Fibroblast of the aortic adventitia (primary cell): ENCODE data around the gene CLDN19. TPM values are rescaled to one million over a fixed set of nuclear protein-coding genes. Genes with fewer than 3 reads are reported as not detected.

Experiments used
- DNase-seq: peaks from one replicate; pipeline ENCODE4 v3.0.0-alpha.2; 2010; ENCODE audit warnings: low read depth
- H3K4me3 ChIP-seq: 2 replicates; pipeline ENCODE4 v1.5.1; 2011; ENCODE audit warnings: low read depth, mild to moderate bottlenecking, control low read depth, low read length, moderate library complexity
- total RNA-seq: library from RNA; depleted of rRNA; stranded (reverse); fragments of >200 nt; gene quantifications from 2 replicates; pipeline ENCODE4 v1.2.3, GENCODE V29; 2012; ENCODE audit warnings: low replicate concordance
- TF ChIP-seq, protein P1 (sequence below): IDR thresholded peaks from 2 replicates; pipeline ENCODE4 v1.5.1; 2011; ENCODE audit warnings: mild to moderate bottlenecking, low read length, control low read depth, inconsistent platforms; ENCODE audit not compliant: insufficient read depth

Gene CLDN19
- total RNA-seq, 1 donor = not detected

DNA sequence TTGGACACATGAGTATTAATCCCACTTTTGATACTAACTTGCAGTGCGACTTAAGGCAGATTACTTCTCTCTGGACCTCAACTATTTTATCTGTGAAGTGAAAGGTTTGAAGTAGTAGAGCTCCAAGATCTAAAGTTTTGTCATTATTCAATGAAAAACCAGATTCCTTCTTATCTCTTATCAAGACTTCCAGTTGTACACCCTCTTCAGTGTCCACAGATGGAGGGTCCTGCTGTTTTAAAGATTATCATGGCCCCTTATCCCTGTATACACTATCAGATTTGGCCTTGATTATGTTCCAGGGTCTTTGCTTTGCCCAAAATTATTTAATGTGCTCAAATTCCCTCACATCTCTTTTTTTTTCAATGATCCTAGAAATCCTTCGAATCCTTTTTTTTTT, 28.1 kb upstream of the CLDN19 start:
- TF ChIP-seq, protein P1, sequence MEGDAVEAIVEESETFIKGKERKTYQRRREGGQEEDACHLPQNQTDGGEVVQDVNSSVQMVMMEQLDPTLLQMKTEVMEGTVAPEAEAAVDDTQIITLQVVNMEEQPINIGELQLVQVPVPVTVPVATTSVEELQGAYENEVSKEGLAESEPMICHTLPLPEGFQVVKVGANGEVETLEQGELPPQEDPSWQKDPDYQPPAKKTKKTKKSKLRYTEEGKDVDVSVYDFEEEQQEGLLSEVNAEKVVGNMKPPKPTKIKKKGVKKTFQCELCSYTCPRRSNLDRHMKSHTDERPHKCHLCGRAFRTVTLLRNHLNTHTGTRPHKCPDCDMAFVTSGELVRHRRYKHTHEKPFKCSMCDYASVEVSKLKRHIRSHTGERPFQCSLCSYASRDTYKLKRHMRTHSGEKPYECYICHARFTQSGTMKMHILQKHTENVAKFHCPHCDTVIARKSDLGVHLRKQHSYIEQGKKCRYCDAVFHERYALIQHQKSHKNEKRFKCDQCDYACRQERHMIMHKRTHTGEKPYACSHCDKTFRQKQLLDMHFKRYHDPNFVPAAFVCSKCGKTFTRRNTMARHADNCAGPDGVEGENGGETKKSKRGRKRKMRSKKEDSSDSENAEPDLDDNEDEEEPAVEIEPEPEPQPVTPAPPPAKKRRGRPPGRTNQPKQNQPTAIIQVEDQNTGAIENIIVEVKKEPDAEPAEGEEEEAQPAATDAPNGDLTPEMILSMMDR = no peak
- no peak for DNase-seq
- peak overlapping the region; percentile 93 for H3K4me3 ChIP-seq

DNA sequence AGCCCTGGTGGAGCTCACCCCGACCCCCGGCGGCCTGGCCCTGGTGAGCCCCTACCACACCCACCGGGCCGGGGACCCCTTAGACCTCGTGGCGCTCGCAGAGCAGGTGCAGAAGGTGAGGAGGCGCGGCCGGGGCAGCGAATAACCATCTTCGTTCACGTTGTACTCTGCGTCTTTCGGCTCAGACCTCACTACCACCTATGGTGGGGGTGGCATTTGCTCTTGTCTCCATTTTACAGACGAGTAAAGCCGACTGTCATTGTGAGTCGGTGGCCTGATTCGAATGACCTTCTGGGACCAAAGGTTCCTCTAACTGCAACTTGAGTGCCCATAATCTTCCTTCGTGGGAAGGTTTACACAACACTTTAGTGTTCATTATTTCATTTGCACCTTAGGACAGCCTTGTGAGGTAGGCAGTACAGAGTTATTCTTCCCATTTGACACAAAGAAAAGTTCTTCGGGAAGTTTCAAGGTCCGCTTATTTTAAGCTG, 27.5 kb upstream of the CLDN19 start:
- H3K4me3 ChIP-seq = peak overlapping the region; percentile 93
- TF ChIP-seq, protein P1 = no peak
- no peak for DNase-seq

DNA sequence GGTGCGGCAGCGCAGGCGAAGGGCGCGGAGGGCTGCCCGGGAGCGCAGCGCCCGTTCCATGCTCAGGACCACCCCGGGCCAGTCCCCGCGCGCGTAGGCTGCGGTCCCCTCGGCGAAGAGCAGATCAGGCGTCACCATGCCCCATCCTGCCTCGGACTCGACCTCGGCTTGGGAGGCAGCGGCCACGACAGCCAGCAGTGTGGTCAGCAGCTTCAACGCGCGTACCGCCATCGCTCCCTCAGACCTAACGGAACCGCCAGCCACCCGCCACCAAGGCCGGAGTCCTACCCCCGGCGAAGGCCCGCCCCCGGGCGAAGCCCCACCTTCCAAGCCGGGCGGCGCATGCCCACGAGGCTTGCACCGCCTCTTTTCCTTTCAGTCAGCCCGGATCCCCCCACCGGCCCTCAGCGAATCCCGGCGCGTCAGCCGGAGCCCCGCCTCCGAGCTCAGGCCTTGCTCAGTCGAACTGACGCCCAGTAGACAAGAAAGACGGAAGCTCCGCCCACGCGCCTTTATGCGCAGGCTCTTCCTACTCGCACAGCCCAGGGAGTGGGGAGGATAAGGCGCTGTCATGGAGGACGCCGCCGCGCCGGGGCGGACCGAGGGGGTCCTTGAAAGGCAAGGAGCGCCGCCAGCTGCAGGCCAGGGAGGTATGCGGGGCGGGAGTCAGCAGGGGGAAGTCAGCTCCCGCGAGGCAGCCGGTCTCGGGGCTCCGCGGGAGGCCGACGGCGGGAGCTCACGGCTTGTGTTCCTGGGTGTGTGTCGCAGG, 26.9 kb upstream of the CLDN19 start, which contains the start of the genes C1orf50 and P3H1:
Gene C1orf50, plus strand, starts transcription at position 509 of the 769 bp plus-strand sequence. Its CDS starts 63 bp downstream, at position 572.
Gene P3H1, minus strand, starts transcription at position 288 of the 769 bp plus-strand sequence. Its CDS starts 57 bp downstream, at position 231.
- H3K4me3 ChIP-seq = peak within 1 kb of the TSS; percentile 99
- TF ChIP-seq, protein P1 = no peak
- DNase-seq = peak; percentile 98

DNA sequence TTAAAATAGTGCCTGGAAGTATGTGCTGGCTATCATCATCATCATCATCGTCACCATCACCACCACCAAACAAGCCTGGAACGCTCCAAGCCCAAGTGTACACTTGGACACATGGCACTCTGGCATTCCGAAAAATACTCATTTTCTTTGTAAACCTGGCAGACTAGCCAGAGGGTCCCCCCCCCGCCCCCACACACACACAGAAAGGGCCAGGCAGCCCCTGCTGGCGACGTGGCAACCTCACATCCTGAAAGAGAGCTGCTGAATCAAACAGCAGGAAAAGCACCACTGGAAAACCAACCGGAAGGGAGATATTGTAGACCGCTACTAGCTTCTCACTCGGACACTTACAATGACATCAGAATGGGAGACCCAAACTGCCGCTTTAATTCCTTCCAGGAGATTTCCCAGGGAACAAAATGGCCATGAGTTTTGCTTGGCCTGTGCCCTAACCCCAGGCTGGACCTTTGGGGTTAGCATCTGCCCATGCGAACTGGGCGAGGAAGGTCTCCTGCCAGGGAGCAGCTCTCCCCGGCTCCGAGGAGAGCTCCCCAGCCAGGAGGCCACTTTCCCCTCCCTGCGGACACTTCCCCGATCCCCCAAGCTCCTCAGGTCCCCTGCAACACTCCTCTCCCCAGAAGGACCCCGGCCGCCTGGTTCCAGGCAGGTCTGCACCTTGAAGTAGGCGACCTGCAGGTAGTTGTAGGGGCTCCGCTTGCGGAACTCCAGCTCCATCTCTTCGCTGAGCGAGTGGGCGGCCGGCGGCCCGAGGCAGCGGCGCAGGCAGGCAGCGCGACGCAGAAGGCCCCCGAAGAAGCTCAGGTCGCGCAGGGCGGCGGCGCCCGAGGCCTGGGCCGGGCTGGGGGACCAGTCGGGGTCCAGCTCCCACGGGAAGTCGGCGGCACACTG, 26.1 kb upstream of the CLDN19 start:
- DNase-seq = peak; percentile 78
- peak overlapping the region; percentile 99 for H3K4me3 ChIP-seq
- TF ChIP-seq, protein P1 = peak; percentile 78

DNA sequence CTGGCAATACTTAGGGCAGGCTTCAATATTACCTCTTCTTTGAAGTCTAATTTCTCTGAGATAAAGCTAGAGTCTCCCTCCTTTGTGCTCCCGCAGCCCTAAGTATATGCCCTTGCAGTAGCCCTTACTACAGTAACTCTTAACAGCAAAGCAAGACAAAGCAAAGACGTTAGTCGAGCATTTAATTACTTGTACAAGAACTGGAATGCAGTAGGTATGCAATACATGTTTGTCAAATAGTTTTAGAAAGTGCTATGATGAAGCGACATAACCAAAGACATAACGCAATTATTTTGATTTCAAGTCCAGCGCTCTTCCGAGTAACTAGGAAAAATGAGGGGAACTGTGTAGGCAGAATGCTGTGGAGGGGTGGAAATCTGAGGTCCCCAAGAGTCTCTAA, 25.2 kb upstream of the CLDN19 start:
- TF ChIP-seq, protein P1 = no peak

DNA sequence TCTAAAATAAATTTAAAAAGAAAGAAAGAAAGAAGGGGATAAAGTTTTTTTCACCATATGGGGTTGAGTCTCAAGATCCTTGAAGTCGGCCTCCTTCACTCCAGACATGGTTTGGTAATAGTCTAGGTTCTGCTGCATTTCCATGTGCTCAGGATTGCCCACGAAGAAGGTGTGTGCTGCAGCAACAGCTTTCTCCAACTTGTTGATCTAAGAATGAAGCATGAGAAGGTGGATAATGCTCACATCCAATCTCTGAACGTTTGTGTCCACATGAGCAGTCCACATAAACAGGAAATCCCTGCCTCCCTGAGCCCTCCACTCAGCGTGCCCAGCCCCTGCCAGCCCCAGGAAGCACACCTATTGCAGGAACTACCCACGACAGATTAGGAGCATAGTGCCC, 22.2 kb upstream of the CLDN19 start:
- H3K4me3 ChIP-seq = no peak overlapping the region
- no peak for DNase-seq
- TF ChIP-seq, protein P1 = no peak

More for the DNA sequence above, 25.2 kb upstream of the CLDN19 start:
- peak overlapping the region; percentile 99 for H3K4me3 ChIP-seq
- DNase-seq = peak; percentile 38
